ENCODE data around the gene B3GNT3. TPM values are rescaled to one million over a fixed set of nuclear protein-coding genes. Genes with fewer than 3 reads are reported as not detected.

Gene B3GNT3
- total RNA-seq, 1 experiment from 2014 or later, result 39.5 TPM

GRCh38 chr19:17829855-17830566, 35.1 kb downstream of the B3GNT3 start:
- ATAC-seq (peak; percentile 70), DNase-seq (peak; percentile 84)
- H3K4me2 ChIP-seq (ENCODE audit: low read length), result peak overlapping the region; percentile 95
- H3K4me3 ChIP-seq (ENCODE audit: low read length), result peak overlapping the region; percentile 70
- H3K27ac ChIP-seq (ENCODE audit: low read length), result peak overlapping the region; percentile 47
- TSS peak; percentile 42 for BruUV-seq (replicated peaks)
- no peaks in the 10 kb centered on the region for H3K36me3 ChIP-seq (ENCODE audit: low read depth, low read length)
- H3K9ac ChIP-seq (ENCODE audit: low read length), result peak overlapping the region; percentile 59
- no peaks in the 10 kb centered on the region for H3K27me3 ChIP-seq (ENCODE audit: low read length)
- peaks cover 10% of the 10 kb centered on the region; the same call in 1 of the 2 replicates for H3K4me1 ChIP-seq (ENCODE audit: insufficient read depth, low read length)
- no peaks in the 10 kb centered on the region for H3F3A ChIP-seq (ENCODE audit: low read length, unreplicated experiment)
- intact Hi-C loops (cut with micrococcal nuclease), result loop anchor here (5.0 kb wide), 1 partner anchor 33 kb away; the partner anchor contains the start of gene B3GNT3
- POLR2A ChIA-PET (ENCODE audit: unreplicated experiment), result interaction anchor here (0.6 to 0.8 kb wide), 2 partner anchors 29 to 33 kb away, joined by 3 to 4 read pairs; partner anchors contain the start of gene RPL18A
- H4K20me1 ChIP-seq (ENCODE audit: low read length), result no peaks in the 10 kb centered on the region
- CTCF ChIA-PET, result interaction anchor here (0.7 to 1.1 kb wide), 3 partner anchors 10 to 25 kb away, joined by 3 to 12 read pairs (median 3); no protein-coding TSS in a partner anchor
- no peaks in the 10 kb centered on the region for H3K9me2 ChIP-seq (replicated peaks; ENCODE audit: low read length)
- peak overlapping the region; percentile 93 for H2AFZ ChIP-seq (ENCODE audit: low read length)
- no peaks in the 10 kb centered on the region for H3K79me2 ChIP-seq (ENCODE audit: low read length)
- no peaks in the 10 kb centered on the region for H3K9me3 ChIP-seq (ENCODE audit: low read length)
- no peak for TF ChIP-seq EZH2 (IDR thresholded peaks at IDR 0.05; ENCODE audit: low read length, unreplicated experiment)
- TF ChIP-seq CTCF (conservative IDR thresholded peaks at IDR 0.05; ENCODE audit: low read depth, low read length), result no peak; the same call in 1 of the 2 replicates
- TF ChIP-seq EZH2phosphoT487 (IDR thresholded peaks at IDR 0.05; ENCODE audit: borderline replicate concordance, low read length), result no peak

GRCh38 chr19:17830567-17831418, 35.9 kb downstream of the B3GNT3 start:
- BruUV-seq (replicated peaks), result no TSS peak
- peaks cover 10% of the 10 kb centered on the region; the same call in 1 of the 2 replicates for H3K4me1 ChIP-seq (ENCODE audit: insufficient read depth, low read length)
- no peaks in the 10 kb centered on the region for H3K79me2 ChIP-seq (ENCODE audit: low read length)
- no peaks in the 10 kb centered on the region for H3K27me3 ChIP-seq (ENCODE audit: low read length)
- CTCF ChIA-PET, result interaction anchor here (0.6 to 1.1 kb wide), 4 partner anchors 10 to 29 kb away, joined by 3 to 14 read pairs (median 8); partner anchors contain the start of gene RPL18A
- intact Hi-C loops (cut with micrococcal nuclease), result loop anchor here (1.0 to 5.0 kb wide), 3 partner anchors 11 to 33 kb away; partner anchors contain the start of gene B3GNT3
- H3K4me3 ChIP-seq (ENCODE audit: low read length), result peak overlapping the region; percentile 93
- no peaks in the 10 kb centered on the region for H3K36me3 ChIP-seq (ENCODE audit: low read depth, low read length)
- H3K4me2 ChIP-seq (ENCODE audit: low read length), result peak overlapping the region; percentile 99
- H2AFZ ChIP-seq (ENCODE audit: low read length), result peak overlapping the region; percentile 100
- ATAC-seq, result peak; percentile 89
- H3K9me3 ChIP-seq (ENCODE audit: low read length), result no peaks in the 10 kb centered on the region
- peak; percentile 94 for DNase-seq
- POLR2A ChIA-PET (ENCODE audit: unreplicated experiment), result interaction anchor here (0.5 to 0.8 kb wide), 6 partner anchors 11 to 522 kb away, joined by 3 to 28 read pairs (median 4); partner anchors contain the start of genes DDA1 and RPL18A
- no peak for TF ChIP-seq EZH2 (IDR thresholded peaks at IDR 0.05; ENCODE audit: low read length, unreplicated experiment)
- TF ChIP-seq CTCF (conservative IDR thresholded peaks at IDR 0.05; ENCODE audit: low read depth, low read length), result no peak
- no peak for TF ChIP-seq EZH2phosphoT487 (IDR thresholded peaks at IDR 0.05; ENCODE audit: borderline replicate concordance, low read length)
- H3F3A ChIP-seq (ENCODE audit: low read length, unreplicated experiment), result no peaks in the 10 kb centered on the region
- H4K20me1 ChIP-seq (ENCODE audit: low read length), result no peaks in the 10 kb centered on the region
- peak overlapping the region; percentile 59 for H3K9ac ChIP-seq (ENCODE audit: low read length)
- no peaks in the 10 kb centered on the region for H3K9me2 ChIP-seq (replicated peaks; ENCODE audit: low read length)
- peak overlapping the region; percentile 47 for H3K27ac ChIP-seq (ENCODE audit: low read length)
